ENCODE results near the gene DGKD.

DNA sequence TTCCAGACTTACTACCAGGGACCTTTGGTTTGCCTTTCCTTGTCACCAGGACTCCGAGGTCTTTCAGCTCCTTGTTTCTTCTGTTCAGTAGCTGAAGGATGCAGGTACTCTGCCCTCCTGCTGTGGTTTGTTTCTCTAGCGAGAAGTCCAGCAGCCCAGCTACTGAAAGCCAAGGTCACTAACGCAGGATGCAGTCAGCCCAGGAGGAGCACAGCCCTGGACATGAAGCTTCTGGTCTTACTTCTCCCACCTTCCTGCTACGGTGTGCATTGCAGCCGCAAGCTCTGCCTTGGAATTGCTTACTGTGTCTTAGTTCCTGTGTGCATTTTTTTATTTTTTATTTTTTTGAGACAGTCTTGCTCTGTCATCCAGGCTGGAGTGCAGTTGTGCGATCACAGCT, 62.4 kb downstream of the DGKD start:
- TF ChIP-seq, protein P1, sequence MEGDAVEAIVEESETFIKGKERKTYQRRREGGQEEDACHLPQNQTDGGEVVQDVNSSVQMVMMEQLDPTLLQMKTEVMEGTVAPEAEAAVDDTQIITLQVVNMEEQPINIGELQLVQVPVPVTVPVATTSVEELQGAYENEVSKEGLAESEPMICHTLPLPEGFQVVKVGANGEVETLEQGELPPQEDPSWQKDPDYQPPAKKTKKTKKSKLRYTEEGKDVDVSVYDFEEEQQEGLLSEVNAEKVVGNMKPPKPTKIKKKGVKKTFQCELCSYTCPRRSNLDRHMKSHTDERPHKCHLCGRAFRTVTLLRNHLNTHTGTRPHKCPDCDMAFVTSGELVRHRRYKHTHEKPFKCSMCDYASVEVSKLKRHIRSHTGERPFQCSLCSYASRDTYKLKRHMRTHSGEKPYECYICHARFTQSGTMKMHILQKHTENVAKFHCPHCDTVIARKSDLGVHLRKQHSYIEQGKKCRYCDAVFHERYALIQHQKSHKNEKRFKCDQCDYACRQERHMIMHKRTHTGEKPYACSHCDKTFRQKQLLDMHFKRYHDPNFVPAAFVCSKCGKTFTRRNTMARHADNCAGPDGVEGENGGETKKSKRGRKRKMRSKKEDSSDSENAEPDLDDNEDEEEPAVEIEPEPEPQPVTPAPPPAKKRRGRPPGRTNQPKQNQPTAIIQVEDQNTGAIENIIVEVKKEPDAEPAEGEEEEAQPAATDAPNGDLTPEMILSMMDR (IDR thresholded peaks at IDR 0.05): no peak
- TF ChIP-seq, protein P2, sequence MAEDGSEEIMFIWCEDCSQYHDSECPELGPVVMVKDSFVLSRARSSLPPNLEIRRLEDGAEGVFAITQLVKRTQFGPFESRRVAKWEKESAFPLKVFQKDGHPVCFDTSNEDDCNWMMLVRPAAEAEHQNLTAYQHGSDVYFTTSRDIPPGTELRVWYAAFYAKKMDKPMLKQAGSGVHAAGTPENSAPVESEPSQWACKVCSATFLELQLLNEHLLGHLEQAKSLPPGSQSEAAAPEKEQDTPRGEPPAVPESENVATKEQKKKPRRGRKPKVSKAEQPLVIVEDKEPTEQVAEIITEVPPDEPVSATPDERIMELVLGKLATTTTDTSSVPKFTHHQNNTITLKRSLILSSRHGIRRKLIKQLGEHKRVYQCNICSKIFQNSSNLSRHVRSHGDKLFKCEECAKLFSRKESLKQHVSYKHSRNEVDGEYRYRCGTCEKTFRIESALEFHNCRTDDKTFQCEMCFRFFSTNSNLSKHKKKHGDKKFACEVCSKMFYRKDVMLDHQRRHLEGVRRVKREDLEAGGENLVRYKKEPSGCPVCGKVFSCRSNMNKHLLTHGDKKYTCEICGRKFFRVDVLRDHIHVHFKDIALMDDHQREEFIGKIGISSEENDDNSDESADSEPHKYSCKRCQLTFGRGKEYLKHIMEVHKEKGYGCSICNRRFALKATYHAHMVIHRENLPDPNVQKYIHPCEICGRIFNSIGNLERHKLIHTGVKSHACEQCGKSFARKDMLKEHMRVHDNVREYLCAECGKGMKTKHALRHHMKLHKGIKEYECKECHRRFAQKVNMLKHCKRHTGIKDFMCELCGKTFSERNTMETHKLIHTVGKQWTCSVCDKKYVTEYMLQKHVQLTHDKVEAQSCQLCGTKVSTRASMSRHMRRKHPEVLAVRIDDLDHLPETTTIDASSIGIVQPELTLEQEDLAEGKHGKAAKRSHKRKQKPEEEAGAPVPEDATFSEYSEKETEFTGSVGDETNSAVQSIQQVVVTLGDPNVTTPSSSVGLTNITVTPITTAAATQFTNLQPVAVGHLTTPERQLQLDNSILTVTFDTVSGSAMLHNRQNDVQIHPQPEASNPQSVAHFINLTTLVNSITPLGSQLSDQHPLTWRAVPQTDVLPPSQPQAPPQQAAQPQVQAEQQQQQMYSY (CRISPR knock-in tag; IDR thresholded peaks at IDR 0.05): no peak
- TF ChIP-seq ELF4 (CRISPR knock-in tag; IDR thresholded peaks at IDR 0.05; ENCODE audit: low read depth): no peak
- TF ChIP-seq SMAD4 (CRISPR knock-in tag; IDR thresholded peaks at IDR 0.05): no peak
- TF ChIP-seq ZNF232 (CRISPR knock-in tag; IDR thresholded peaks at IDR 0.05): no peak
- TF ChIP-seq, protein P3, sequence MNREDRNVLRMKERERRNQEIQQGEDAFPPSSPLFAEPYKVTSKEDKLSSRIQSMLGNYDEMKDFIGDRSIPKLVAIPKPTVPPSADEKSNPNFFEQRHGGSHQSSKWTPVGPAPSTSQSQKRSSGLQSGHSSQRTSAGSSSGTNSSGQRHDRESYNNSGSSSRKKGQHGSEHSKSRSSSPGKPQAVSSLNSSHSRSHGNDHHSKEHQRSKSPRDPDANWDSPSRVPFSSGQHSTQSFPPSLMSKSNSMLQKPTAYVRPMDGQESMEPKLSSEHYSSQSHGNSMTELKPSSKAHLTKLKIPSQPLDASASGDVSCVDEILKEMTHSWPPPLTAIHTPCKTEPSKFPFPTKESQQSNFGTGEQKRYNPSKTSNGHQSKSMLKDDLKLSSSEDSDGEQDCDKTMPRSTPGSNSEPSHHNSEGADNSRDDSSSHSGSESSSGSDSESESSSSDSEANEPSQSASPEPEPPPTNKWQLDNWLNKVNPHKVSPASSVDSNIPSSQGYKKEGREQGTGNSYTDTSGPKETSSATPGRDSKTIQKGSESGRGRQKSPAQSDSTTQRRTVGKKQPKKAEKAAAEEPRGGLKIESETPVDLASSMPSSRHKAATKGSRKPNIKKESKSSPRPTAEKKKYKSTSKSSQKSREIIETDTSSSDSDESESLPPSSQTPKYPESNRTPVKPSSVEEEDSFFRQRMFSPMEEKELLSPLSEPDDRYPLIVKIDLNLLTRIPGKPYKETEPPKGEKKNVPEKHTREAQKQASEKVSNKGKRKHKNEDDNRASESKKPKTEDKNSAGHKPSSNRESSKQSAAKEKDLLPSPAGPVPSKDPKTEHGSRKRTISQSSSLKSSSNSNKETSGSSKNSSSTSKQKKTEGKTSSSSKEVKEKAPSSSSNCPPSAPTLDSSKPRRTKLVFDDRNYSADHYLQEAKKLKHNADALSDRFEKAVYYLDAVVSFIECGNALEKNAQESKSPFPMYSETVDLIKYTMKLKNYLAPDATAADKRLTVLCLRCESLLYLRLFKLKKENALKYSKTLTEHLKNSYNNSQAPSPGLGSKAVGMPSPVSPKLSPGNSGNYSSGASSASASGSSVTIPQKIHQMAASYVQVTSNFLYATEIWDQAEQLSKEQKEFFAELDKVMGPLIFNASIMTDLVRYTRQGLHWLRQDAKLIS (CRISPR knock-in tag; IDR thresholded peaks at IDR 0.05; ENCODE audit: borderline replicate concordance): no peak
- TF ChIP-seq ZBTB21 (CRISPR knock-in tag; IDR thresholded peaks at IDR 0.05; ENCODE audit: borderline replicate concordance): no peak
- TF ChIP-seq IRF2 (CRISPR knock-in tag; IDR thresholded peaks at IDR 0.05; ENCODE audit: borderline replicate concordance, low read depth): no peak
- TF ChIP-seq, protein P4, sequence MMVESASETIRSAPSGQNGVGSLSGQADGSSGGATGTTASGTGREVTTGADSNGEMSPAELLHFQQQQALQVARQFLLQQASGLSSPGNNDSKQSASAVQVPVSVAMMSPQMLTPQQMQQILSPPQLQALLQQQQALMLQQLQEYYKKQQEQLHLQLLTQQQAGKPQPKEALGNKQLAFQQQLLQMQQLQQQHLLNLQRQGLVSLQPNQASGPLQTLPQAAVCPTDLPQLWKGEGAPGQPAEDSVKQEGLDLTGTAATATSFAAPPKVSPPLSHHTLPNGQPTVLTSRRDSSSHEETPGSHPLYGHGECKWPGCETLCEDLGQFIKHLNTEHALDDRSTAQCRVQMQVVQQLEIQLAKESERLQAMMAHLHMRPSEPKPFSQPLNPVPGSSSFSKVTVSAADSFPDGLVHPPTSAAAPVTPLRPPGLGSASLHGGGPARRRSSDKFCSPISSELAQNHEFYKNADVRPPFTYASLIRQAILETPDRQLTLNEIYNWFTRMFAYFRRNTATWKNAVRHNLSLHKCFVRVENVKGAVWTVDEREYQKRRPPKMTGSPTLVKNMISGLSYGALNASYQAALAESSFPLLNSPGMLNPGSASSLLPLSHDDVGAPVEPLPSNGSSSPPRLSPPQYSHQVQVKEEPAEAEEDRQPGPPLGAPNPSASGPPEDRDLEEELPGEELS (CRISPR knock-in tag; IDR thresholded peaks at IDR 0.05): no peak
- TF ChIP-seq, protein P5, sequence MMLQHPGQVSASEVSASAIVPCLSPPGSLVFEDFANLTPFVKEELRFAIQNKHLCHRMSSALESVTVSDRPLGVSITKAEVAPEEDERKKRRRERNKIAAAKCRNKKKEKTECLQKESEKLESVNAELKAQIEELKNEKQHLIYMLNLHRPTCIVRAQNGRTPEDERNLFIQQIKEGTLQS (CRISPR knock-in tag; conservative IDR thresholded peaks at IDR 0.05): no peak
- TF ChIP-seq, protein P6, sequence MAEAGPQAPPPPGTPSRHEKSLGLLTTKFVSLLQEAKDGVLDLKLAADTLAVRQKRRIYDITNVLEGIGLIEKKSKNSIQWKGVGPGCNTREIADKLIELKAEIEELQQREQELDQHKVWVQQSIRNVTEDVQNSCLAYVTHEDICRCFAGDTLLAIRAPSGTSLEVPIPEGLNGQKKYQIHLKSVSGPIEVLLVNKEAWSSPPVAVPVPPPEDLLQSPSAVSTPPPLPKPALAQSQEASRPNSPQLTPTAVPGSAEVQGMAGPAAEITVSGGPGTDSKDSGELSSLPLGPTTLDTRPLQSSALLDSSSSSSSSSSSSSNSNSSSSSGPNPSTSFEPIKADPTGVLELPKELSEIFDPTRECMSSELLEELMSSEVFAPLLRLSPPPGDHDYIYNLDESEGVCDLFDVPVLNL (CRISPR knock-in tag; IDR thresholded peaks at IDR 0.05; ENCODE audit: borderline replicate concordance, low read depth): no peak
- no peak for TF ChIP-seq NR3C1 (CRISPR knock-in tag; conservative IDR thresholded peaks at IDR 0.05; ENCODE audit: low read depth)
- TF ChIP-seq, protein P7, sequence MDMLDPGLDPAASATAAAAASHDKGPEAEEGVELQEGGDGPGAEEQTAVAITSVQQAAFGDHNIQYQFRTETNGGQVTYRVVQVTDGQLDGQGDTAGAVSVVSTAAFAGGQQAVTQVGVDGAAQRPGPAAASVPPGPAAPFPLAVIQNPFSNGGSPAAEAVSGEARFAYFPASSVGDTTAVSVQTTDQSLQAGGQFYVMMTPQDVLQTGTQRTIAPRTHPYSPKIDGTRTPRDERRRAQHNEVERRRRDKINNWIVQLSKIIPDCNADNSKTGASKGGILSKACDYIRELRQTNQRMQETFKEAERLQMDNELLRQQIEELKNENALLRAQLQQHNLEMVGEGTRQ (CRISPR knock-in tag; IDR thresholded peaks at IDR 0.05): no peak
- TF ChIP-seq RORB (CRISPR knock-in tag; IDR thresholded peaks at IDR 0.05): no peak
